Breast epithelium (tissue), 3 donors: ENCODE measurements around the gene ATM.

Experiments
- CTCF ChIP-seq, 3 donors: fragments of 450-650 bp; IDR thresholded peaks; one replicate each; pipeline ENCODE4 v1.5.1; 2016 to 2017; ENCODE audit warnings: antibody characterized with exemption in 3 of 3, mild to moderate bottlenecking in 3 of 3, moderate library complexity in 3 of 3
- POLR2A ChIP-seq: fragments of 450-650 bp; IDR thresholded peaks from one replicate; pipeline ENCODE4 v1.6.1; 2016; ENCODE audit warnings: antibody characterized with exemption, mild to moderate bottlenecking, moderate library complexity
- POLR2AphosphoS5 ChIP-seq, 3 donors: sonication (generic); formaldehyde crosslinking; IDR thresholded peaks; one replicate each; pipeline ENCODE4 v1.6.1; 2017; ENCODE audit warnings: antibody characterized with exemption in 3 of 3

GRCh38 chr11:108223348-108224149, 682 bp downstream of the ATM start:
- TF ChIP-seq CTCF (IDR thresholded peaks at IDR 0.05) (no peak), POLR2AphosphoS5 (IDR thresholded peaks at IDR 0.05) (no peak), POLR2A (no peak)
